HepG2 (cell line): Measurements from ENCODE around the gene POLR3GL. TPM values are rescaled to one million over a fixed set of nuclear protein-coding genes. Genes with fewer than 3 reads are reported as not detected.

ENCODE experiments used
- ATAC-seq: fragments of 200-7000 bp; cut with Tn5 transposase; 3 replicates; pipeline ENCODE4 v1.9.1; 2020; ENCODE audit warnings: mild to moderate bottlenecking, moderate library complexity
- BruUV-seq: library from RNA; stranded (reverse); fragments of 400-500 nt; replicated peaks from 2 replicates; lab custom pipeline; 2021; lab: Mats Ljungman, UMichigan
- CTCF ChIA-PET: fragments of 300-600 bp; formaldehyde crosslinking; extraction: SDS; loops from one replicate; lab custom pipeline; 2021; ENCODE audit warnings: low total read pairs, inconsistent platforms, low intra/inter-chr PET ratio; lab: Yijun Ruan, JAX
- POLR2A ChIA-PET: fragments of 350-600 bp; sonication (Branson Sonifier 250); formaldehyde crosslinking; loops from one replicate; lab custom pipeline; 2020; ENCODE audit warnings: antibody characterized with exemption, inconsistent platforms; lab: Yijun Ruan, JAX
- DNase-seq: peaks from one replicate; pipeline ENCODE4 v3.0.0-alpha.2; 2015; ENCODE audit warnings: low spot score
- FAIRE-seq: peaks from 3 replicates; lab custom pipeline; 2011; peaks lifted over from hg19 to GRCh38; lab: Jason Lieb, UNC
- H2AFZ ChIP-seq: one replicate; pipeline ENCODE4 v1.6.1; 2011; ENCODE audit warnings: low read length, inconsistent platforms
- H3K27ac ChIP-seq: fragments of 300-600 bp; 3 replicates; pipeline ENCODE4 v1.8.0; 2011; ENCODE audit warnings: mixed run types, mild to moderate bottlenecking, mixed read lengths, low read length, inconsistent platforms; ENCODE audit not compliant: insufficient read depth; ENCODE audit errors: extremely low read length
- H3K27me3 ChIP-seq, 2 experiments: fragments of 200-600 bp in 1 of 2; 2 replicates in 1 of 2; 3 replicates in 1 of 2; pipeline versions ENCODE4 v1.6.0 to v1.8.0; 2011; ENCODE audit warnings: low read length in 2 of 2, mild to moderate bottlenecking in 2 of 2, moderate library complexity in 2 of 2, inconsistent platforms in 1 of 2; ENCODE audit not compliant: insufficient read depth in 2 of 2, control insufficient read depth in 1 of 2
- H3K36me3 ChIP-seq, 2 experiments: fragments of 200-600 bp in 1 of 2; replicated peaks in 1 of 2; 2 replicates in 1 of 2; 3 replicates in 1 of 2; pipeline versions ENCODE4 v1.5.1 to v1.8.0; 2011; ENCODE audit warnings: low read length in 2 of 2, inconsistent platforms in 1 of 2; ENCODE audit not compliant: insufficient read depth in 2 of 2, control insufficient read depth in 1 of 2
- H3K4me1 ChIP-seq: 2 replicates; pipeline ENCODE4 v1.5.1; 2012; ENCODE audit warnings: low read length, inconsistent platforms; ENCODE audit not compliant: insufficient read depth
- H3K4me2 ChIP-seq: 2 replicates; pipeline ENCODE4 v1.6.0; 2011; ENCODE audit warnings: low read depth, low read length, inconsistent platforms
- H3K4me3 ChIP-seq, 3 experiments: fragments of 200-600 bp in 1 of 3; sonication (generic), shearing (Covaris generic) in 1 of 3; replicated peaks in 1 of 3; 2 replicates each; pipeline ENCODE4 v1.5.1; 2011 to 2016; ENCODE audit warnings: low read length in 3 of 3, inconsistent platforms in 2 of 3, low read depth in 2 of 3, mild to moderate bottlenecking in 2 of 3, control low read depth in 1 of 3, mixed read lengths in 1 of 3; ENCODE audit not compliant: insufficient read depth in 1 of 3
- H3K79me2 ChIP-seq: one replicate; pipeline ENCODE4 v1.6.1; 2011; ENCODE audit warnings: low read length, inconsistent platforms; ENCODE audit not compliant: insufficient read depth
- H3K9ac ChIP-seq: 2 replicates; pipeline ENCODE4 v1.6.0; 2011; ENCODE audit warnings: mild to moderate bottlenecking, low read depth, low read length, inconsistent platforms; ENCODE audit not compliant: insufficient read depth
- H3K9me3 ChIP-seq: 2 replicates; pipeline ENCODE4 v1.5.1; 2012; ENCODE audit warnings: mild to moderate bottlenecking, low read length
- H4K20me1 ChIP-seq: 2 replicates; pipeline ENCODE4 v1.6.0; 2011; ENCODE audit warnings: inconsistent platforms, mild to moderate bottlenecking, low read length, moderate library complexity; ENCODE audit not compliant: insufficient read depth
- GLMP ChIP-seq: sonication (generic); formaldehyde crosslinking; IDR thresholded peaks from 2 replicates; pipeline ENCODE4 v1.9.0; 2021; ENCODE audit warnings: missing genetic modification reagents, mild to moderate bottlenecking, borderline replicate concordance
- HOXA9 ChIP-seq: sonication (generic); formaldehyde crosslinking; IDR thresholded peaks from 2 replicates; pipeline ENCODE4 v1.8.1; 2022; ENCODE audit warnings: missing genetic modification reagents, mild to moderate bottlenecking, moderate library complexity, borderline replicate concordance
- JUNB ChIP-seq: sonication (generic); formaldehyde crosslinking; IDR thresholded peaks from 2 replicates; pipeline ENCODE4 v1.8.0; 2022; ENCODE audit warnings: missing genetic modification reagents, mild to moderate bottlenecking, borderline replicate concordance
- NFRKB ChIP-seq: fragments of 450-650 bp; IDR thresholded peaks from 2 replicates; pipeline ENCODE4 v1.6.1; 2017
- PBX3 ChIP-seq: sonication (generic); formaldehyde crosslinking; IDR thresholded peaks from 2 replicates; pipeline ENCODE4 v1.8.1; 2023; ENCODE audit warnings: missing genetic modification reagents, inconsistent platforms, borderline replicate concordance
- PRDM15 ChIP-seq: sonication (generic); formaldehyde crosslinking; IDR thresholded peaks from 2 replicates; pipeline ENCODE4 v1.4.0; 2020; ENCODE audit warnings: missing genetic modification reagents
- RORA ChIP-seq: sonication (generic); formaldehyde crosslinking; IDR thresholded peaks from 2 replicates; pipeline ENCODE4 v1.5.0; 2020; ENCODE audit warnings: mild to moderate bottlenecking, missing genetic modification reagents, moderate library complexity
- ZNF124 ChIP-seq: sonication (generic); formaldehyde crosslinking; IDR thresholded peaks from 2 replicates; pipeline ENCODE4 v1.4.0; 2020; ENCODE audit warnings: missing genetic modification reagents
- in situ Hi-C: cut with HindIII; loops from 2 replicates; pipeline ENCODE4 v1.10.0; 2017; ENCODE audit warnings: low pct_unique_long_range_greater_than_20kb; ENCODE audit not compliant: extremely low pct_ligation_motif_present
- intact Hi-C: fragments of 100-400 bp; cut with micrococcal nuclease; formaldehyde crosslinking; loops from one replicate; pipeline ENCODE4 v1.10.0; 2022; ENCODE audit not compliant: unreplicated experiment
- polyA plus RNA-seq, 8 experiments: library from polyadenylated mRNA; depleted of rRNA in 3 of 8; stranded (reverse) in 7 of 8; unstranded in 1 of 8; fragments of >200 nt; fragmentation: Illumina TruSeq in 4 of 8; extraction: Trizol in 4 of 8; gene quantifications; 2 replicates each; pipeline versions ENCODE4 v1.2.1 to v1.2.3, GENCODE V29; 2011 to 2016; ENCODE audit warnings: low read depth in 4 of 8, missing spikeins in 1 of 8, mixed read lengths in 1 of 8; ENCODE audit not compliant: insufficient read depth in 1 of 8
- total RNA-seq, 5 experiments: library from RNA; depleted of rRNA; stranded (reverse); fragments of >200 nt; fragmentation: Illumina TruSeq; extraction: Trizol; gene quantifications; 2 replicates each; pipeline ENCODE4 v1.2.3, GENCODE V29; 2016; ENCODE audit warnings: low read depth in 1 of 5
- TF ChIP-seq, protein P1 (sequence below): sonication (generic); formaldehyde crosslinking; IDR thresholded peaks from 2 replicates; pipeline ENCODE4 v1.5.1; 2020; ENCODE audit warnings: mild to moderate bottlenecking, moderate library complexity, missing genetic modification reagents

The POLR3GL gene
- total and polyA plus RNA-seq, 2 of the 13 experiments (the other 11 are each of a cell fraction or from before 2014, with no cell fraction given) = 11.5 to 12.4 TPM

- in situ Hi-C loops (no loop called here), intact Hi-C loops (loop anchor here (5.0 kb wide), 1 partner anchor 66 kb away; no protein-coding TSS in a partner anchor)
- no peak for TF ChIP-seq PRDM15
- POLR2A ChIA-PET = interaction anchor here (1.0 to 6.2 kb wide), 7 partner anchors 9 to 113 kb away, joined by 3 to 84 read pairs (median 3); partner anchors contain the start of genes NUDT17, RBM8A and TXNIP
- Histone ChIP-seq H4K20me1 (no peaks in the 10 kb centered on the region), H3K4me3 (no peak overlapping the region), H3K36me3 (no peaks in the 10 kb centered on the region), H3K4me2 (no peak overlapping the region), H3K27me3 (peaks cover 0 to 30% of the 10 kb centered on the region in 2 experiments; a peak in 3 of 5 replicates), H2AFZ (no peak overlapping the region), H3K9me3 (no peaks in the 10 kb centered on the region), H3K4me1 (peaks cover 79% of the 10 kb centered on the region), H3K9ac (no peak overlapping the region), H3K79me2 (peaks cover 23% of the 10 kb centered on the region), H3K27ac (no peak overlapping the region)
- FAIRE-seq (no peak), DNase-seq (no peak), ATAC-seq (no peak)
- BruUV-seq = no TSS peak
- CTCF ChIA-PET = no interaction called here
Observed at GRCh38 chr1:145958734-145959133, 5.8 kb upstream of the POLR3GL start.

DNA sequence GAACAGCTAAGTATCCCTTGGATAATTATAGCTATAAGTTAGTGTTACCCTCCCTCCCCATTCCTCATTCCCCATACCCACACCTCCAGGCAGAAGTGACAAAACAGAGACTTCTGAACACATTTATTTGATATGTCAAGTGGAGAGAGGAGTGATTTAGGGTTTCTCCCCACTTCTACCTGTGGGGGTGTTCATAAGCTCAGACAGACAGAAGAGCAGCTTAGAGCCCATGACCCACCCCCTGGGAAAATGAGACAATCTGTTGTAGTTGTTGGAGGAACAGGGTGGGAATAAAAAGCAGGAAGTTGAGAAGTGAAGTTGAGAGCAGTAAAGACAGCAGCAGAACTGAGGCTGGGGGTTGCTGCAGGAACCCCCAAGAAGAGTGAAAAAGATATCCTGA lies 5.2 kb upstream of the POLR3GL start:
- ChIA-PET POLR2A (interaction anchor here (1.4 to 6.2 kb wide), 2 partner anchors 30 to 31 kb away, joined by 3 to 84 read pairs; partner anchors contain the start of gene RBM8A), CTCF (no interaction called here)
- intact Hi-C loops (loop anchor here (5.0 kb wide), 1 partner anchor 67 kb away; no protein-coding TSS in a partner anchor), in situ Hi-C loops (no loop called here)
- Histone ChIP-seq H4K20me1 (no peaks in the 10 kb centered on the region), H3K36me3 (no peaks in the 10 kb centered on the region), H3K79me2 (peaks cover 20% of the 10 kb centered on the region), H3K27me3 (peaks cover 0 to 30% of the 10 kb centered on the region in 2 experiments; a peak in 3 of 5 replicates), H3K9me3 (no peaks in the 10 kb centered on the region), H3K4me3 (peak overlapping the region; percentile 60 to 91 (median 68); a peak in 5 of 6 replicates), H2AFZ (no peak overlapping the region), H3K4me1 (peaks cover 78% of the 10 kb centered on the region), H3K9ac (no peak overlapping the region), H3K27ac (no peak overlapping the region), H3K4me2 (peak overlapping the region; percentile 99)
- FAIRE-seq = no peak
- no TSS peak for BruUV-seq
- no peak for ATAC-seq
- DNase-seq = no peak
- TF ChIP-seq NFRKB (no peak), HOXA9 (CRISPR knock-in tag) (no peak), JUNB (CRISPR knock-in tag) (no peak), ZNF124 (CRISPR knock-in tag) (no peak), RORA (CRISPR knock-in tag) (no peak), GLMP (CRISPR knock-in tag) (no peak), PBX3 (CRISPR knock-in tag) (no peak)
- TF ChIP-seq, protein P1, sequence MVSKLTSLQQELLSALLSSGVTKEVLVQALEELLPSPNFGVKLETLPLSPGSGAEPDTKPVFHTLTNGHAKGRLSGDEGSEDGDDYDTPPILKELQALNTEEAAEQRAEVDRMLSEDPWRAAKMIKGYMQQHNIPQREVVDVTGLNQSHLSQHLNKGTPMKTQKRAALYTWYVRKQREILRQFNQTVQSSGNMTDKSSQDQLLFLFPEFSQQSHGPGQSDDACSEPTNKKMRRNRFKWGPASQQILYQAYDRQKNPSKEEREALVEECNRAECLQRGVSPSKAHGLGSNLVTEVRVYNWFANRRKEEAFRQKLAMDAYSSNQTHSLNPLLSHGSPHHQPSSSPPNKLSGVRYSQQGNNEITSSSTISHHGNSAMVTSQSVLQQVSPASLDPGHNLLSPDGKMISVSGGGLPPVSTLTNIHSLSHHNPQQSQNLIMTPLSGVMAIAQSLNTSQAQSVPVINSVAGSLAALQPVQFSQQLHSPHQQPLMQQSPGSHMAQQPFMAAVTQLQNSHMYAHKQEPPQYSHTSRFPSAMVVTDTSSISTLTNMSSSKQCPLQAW (CRISPR knock-in tag) = no peak
